WI38 (cell line): ENCODE measurements around the gene GRAP2.
"Not testable (repeated sequence)": the region's sequence is repeated elsewhere in the genome, so short reads cannot be mapped to it uniquely, and the experiment has no call there.

Experiments
- H3K4me3 ChIP-seq: 2 replicates; pipeline ENCODE4 v1.5.1; 2011; ENCODE audit warnings: low read depth, mild to moderate bottlenecking, control low read depth, low read length
- TF ChIP-seq, protein P1 (sequence below): IDR thresholded peaks from 2 replicates; pipeline ENCODE4 v1.5.1; 2012; ENCODE audit warnings: low read depth, mild to moderate bottlenecking, control low read depth, low read length

The GRAP2 gene

DNA sequence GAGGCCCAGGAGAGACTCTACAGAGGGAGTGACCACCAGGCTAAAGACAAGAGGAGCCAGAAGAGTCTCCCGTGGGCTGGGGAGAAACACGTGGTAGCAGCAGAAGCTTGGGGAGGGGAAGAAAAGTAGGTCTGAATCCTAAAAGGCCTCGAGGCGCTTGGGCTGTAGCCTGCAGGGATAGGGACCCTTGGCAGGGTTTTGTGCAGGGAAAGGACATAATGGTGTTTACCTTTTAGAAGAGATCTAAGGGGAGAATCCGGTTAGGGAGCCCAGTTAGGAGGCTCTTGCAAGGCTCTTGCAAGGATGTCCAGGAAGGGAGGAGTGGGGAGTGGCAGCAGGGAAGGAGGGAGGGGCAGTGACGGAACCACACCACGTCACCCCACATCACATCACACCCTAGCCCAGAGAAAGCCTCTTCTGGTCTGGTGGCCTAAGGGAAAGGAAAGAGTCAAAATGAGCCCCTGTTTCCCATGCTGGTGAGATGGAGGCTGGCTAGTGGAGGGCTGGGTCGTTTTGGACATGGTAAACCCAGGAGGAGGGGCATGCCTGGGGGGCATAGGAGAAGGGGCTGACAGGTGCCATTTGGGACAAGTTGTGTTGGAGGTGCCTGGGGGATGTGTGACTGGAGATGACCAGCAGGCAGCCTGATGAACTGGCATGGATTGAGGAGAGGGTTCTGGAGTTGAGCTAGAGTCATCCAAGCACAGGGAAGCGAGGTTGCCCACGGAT is 87.7 kb downstream of the GRAP2 start:
- TF ChIP-seq, protein P1, sequence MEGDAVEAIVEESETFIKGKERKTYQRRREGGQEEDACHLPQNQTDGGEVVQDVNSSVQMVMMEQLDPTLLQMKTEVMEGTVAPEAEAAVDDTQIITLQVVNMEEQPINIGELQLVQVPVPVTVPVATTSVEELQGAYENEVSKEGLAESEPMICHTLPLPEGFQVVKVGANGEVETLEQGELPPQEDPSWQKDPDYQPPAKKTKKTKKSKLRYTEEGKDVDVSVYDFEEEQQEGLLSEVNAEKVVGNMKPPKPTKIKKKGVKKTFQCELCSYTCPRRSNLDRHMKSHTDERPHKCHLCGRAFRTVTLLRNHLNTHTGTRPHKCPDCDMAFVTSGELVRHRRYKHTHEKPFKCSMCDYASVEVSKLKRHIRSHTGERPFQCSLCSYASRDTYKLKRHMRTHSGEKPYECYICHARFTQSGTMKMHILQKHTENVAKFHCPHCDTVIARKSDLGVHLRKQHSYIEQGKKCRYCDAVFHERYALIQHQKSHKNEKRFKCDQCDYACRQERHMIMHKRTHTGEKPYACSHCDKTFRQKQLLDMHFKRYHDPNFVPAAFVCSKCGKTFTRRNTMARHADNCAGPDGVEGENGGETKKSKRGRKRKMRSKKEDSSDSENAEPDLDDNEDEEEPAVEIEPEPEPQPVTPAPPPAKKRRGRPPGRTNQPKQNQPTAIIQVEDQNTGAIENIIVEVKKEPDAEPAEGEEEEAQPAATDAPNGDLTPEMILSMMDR, result no peak
- no peak overlapping the region for H3K4me3 ChIP-seq

GRCh38 chr22:39989633-39990032 is 88.7 kb downstream of the GRAP2 start:
- TF ChIP-seq, protein P1, result no peak

DNA sequence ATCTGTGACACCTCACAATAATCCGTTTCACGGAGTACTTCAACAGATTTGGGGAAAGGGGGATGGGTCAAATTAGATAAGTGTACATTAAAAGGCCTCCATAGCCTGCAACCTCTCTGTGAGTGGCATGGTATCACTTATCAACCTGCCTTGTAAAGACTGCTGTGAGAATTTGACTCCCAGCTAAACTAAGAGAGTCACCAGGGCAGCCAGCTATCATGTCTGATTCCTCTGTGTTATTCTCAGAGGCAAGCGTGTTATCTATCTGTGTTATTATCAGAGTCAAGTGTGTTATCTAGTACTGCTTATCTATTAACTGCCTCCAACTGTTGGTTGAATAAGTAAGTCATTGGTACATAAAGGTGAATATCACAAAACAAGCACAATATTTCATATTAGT is 89.8 kb downstream of the GRAP2 start:
- TF ChIP-seq, protein P1, result no peak
- no peak overlapping the region for H3K4me3 ChIP-seq

More at GRCh38 chr22:39989633-39990032, 88.7 kb downstream of the GRAP2 start:
- H3K4me3 ChIP-seq, result no peak overlapping the region

GRCh38 chr22:39991159-39991860 is 90.4 kb downstream of the GRAP2 start:
- TF ChIP-seq, protein P1, result no peak
- no peak overlapping the region for H3K4me3 ChIP-seq

GRCh38 chr22:39992088-39992826 is 91.4 kb downstream of the GRAP2 start:
- no peak overlapping the region for H3K4me3 ChIP-seq
- TF ChIP-seq, protein P1, result no peak

DNA sequence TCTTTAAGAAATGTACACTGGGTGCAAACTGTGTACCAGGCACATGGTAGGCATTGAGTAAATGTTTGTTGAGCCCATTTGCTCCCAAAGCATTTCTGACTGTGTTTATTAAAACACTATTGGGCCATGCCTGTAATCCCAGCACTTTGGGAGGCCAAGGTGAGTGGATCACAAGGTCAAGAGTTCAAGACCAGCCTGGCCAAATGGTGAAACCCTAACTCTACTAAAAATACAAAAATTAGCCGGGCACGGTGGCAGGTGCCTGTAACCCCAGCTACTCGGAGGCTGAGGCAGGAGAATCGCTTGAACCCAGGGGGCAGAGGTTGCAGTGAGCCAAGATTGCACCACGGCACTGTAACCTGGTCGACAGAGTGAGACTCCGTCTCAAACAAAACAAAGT is 92.0 kb downstream of the GRAP2 start:
- not testable (repeated sequence) for H3K4me3 ChIP-seq

DNA sequence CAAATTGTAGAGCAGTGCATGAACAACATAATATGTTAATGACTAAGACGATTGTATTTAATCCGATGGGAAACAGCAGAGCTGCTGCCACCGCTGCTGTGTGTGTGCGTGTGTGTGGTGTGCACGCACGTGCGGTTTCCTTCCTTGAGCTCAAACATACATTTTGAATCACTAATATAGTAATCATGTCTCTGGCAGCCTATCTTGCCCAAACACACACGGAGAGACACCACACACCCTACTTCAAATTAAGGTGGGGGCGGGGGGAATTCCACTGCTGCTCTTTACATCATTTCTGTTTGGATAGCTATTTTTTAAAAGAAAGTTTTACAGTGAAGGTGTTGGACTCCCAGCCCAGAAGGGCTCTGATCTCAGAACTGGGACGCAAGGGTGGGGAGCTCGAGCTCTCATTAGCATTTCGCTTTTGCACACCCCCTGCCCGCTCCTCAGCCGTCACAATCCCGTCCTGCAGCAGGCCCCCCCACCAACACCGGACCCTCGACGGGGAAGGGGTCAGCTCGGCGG is 93.2 kb downstream of the GRAP2 start:
- TF ChIP-seq, protein P1, result no peak
- no peak overlapping the region for H3K4me3 ChIP-seq
